ENCODE data around the gene PRRG2. TPM values are rescaled to one million over a fixed set of nuclear protein-coding genes. Genes with fewer than 3 reads are reported as not detected.

Gene PRRG2
- total RNA-seq, 1 donor from 2014 or later: 4.5 TPM

DNA sequence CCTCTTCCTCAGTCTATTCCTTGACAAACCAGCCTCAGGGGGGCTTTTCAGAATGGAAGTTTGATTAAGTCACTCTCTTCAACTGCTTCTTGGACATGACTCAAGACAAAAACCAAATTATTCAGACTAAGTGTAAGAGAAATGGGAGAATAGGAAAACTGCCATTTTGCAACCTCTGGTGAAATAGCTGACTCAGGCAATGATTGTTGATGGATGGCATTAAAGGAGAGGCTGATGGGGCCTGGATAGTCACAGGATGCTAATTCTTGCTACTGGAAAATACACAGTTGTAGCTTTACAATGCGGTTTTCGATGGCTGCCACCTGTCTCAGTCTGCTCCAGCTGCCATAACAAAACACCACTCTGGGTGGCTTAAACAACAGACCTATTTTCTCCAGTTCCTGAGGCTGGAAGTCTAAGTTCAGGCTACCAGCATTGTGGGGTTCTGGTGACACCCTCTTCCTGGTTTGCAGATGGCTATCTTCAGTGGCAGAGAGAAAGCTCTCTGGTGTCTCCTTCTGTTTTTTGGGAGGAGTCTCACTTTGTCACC lies 6.8 kb upstream of the PRRG2 start:
- DNase-seq (ENCODE audit: low read depth) (peak; percentile 30), FAIRE-seq (no peak)
- no peak overlapping the region for H3K4me3 ChIP-seq (ENCODE audit: low read depth, low read length)
- TF ChIP-seq, protein P1, sequence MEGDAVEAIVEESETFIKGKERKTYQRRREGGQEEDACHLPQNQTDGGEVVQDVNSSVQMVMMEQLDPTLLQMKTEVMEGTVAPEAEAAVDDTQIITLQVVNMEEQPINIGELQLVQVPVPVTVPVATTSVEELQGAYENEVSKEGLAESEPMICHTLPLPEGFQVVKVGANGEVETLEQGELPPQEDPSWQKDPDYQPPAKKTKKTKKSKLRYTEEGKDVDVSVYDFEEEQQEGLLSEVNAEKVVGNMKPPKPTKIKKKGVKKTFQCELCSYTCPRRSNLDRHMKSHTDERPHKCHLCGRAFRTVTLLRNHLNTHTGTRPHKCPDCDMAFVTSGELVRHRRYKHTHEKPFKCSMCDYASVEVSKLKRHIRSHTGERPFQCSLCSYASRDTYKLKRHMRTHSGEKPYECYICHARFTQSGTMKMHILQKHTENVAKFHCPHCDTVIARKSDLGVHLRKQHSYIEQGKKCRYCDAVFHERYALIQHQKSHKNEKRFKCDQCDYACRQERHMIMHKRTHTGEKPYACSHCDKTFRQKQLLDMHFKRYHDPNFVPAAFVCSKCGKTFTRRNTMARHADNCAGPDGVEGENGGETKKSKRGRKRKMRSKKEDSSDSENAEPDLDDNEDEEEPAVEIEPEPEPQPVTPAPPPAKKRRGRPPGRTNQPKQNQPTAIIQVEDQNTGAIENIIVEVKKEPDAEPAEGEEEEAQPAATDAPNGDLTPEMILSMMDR (IDR thresholded peaks at IDR 0.05; ENCODE audit: insufficient read depth, low read length, severe bottlenecking): no peak
- H3K27me3 ChIP-seq (ENCODE audit: control insufficient read depth, insufficient read depth, low read length): no peaks in the 10 kb centered on the region
- H3K36me3 ChIP-seq (ENCODE audit: control insufficient read depth, insufficient read depth, low read length): peaks cover 6% of the 10 kb centered on the region

DNA sequence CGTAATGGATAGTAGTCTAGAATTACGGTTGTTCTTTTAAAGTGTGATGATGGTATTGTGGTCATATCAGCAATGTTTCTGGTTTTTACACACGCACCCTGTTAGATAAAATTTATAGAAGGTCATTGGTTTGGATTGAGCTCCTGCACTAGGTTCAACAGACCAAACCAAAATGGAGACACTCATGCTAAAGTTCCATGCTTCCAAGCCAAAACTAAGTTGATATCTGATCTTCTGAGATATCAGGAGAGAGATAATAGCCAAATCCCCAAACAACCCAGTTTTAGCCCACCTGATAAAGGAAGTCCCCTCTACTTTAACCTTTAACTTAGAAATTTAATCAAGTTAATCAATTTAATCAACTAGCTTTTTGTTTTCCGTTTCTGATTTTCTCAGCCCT lies 1.9 kb upstream of the PRRG2 start:
- Histone ChIP-seq H3K36me3 (ENCODE audit: control insufficient read depth, insufficient read depth, low read length) (peaks cover 7% of the 10 kb centered on the region), H3K4me3 (ENCODE audit: low read depth, low read length) (no peak overlapping the region), H3K27me3 (ENCODE audit: control insufficient read depth, insufficient read depth, low read length) (no peaks in the 10 kb centered on the region)
- TF ChIP-seq, protein P1 (IDR thresholded peaks at IDR 0.05; ENCODE audit: insufficient read depth, low read length, severe bottlenecking): no peak
- DNase-seq (ENCODE audit: low read depth) (no peak), FAIRE-seq (no peak)

DNA sequence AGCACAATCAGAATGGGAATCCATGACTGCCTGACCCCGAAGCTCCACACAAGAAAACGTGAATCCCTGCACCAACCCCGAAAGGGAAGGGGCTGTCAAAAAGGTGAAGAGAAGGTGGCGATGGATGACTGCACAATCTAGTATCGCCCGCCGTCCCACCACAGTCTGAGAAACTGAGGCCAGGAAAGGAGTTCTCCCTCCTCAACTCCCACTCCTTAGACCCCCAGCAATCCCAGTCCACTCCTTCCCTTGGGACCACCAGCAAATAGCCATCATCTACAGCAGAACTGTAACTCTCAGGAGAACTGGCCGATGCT lies 1.2 kb upstream of the PRRG2 start:
- TF ChIP-seq, protein P1 (IDR thresholded peaks at IDR 0.05; ENCODE audit: insufficient read depth, low read length, severe bottlenecking): no peak
- peaks cover 7% of the 10 kb centered on the region for H3K36me3 ChIP-seq (ENCODE audit: control insufficient read depth, insufficient read depth, low read length)
- FAIRE-seq: no peak
- H3K4me3 ChIP-seq (ENCODE audit: low read depth, low read length): peak overlapping the region; percentile 69
- no peak for DNase-seq (ENCODE audit: low read depth)
- H3K27me3 ChIP-seq (ENCODE audit: control insufficient read depth, insufficient read depth, low read length): no peaks in the 10 kb centered on the region

DNA sequence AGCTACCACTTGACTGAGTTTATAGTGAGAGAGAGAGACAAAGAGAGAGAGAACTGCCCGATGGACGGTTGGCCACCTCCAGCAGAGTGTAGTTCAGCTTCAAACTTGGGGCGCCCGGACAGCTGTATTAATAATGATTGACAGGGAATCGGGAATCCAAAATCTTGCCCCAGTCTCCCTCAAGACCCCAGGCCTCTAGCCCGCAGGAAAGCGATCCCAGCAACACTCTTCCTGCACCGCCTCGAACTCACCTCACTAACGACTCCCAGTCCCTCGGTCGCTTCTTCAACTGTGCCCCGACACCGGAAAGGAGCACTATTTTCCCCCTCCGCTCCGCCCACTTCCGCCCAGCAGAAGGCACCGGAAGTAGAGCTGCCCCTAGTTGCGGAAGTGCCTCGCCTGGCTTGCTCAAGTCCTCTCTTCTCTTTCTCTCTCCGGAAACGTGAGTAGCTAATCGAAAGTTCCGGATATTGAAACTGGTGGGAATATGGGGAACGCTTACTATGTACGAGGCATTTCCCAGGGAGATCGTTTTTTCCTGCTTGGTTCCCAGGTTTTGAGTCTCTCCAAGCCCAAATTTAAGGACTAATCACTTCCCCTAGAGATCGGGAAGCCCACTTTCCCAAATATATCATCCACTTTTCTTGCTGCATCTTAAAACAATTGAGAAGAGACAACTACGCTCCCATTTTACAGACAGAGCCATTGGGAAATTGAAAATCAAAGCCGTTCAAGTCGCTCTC lies 681 bp upstream of the PRRG2 start, which contains the start of gene NOSIP:
Gene NOSIP, minus strand, starts transcription at position 293 of the 743 bp plus-strand sequence. CDS start 19,865 bp downstream, outside the sequence.
- peak within 1 kb of the TSS; percentile 69 for H3K4me3 ChIP-seq (ENCODE audit: low read depth, low read length)
- TF ChIP-seq, protein P1 (IDR thresholded peaks at IDR 0.05; ENCODE audit: insufficient read depth, low read length, severe bottlenecking): no peak
- no peak for FAIRE-seq
- peaks cover 6% of the 10 kb centered on the region for H3K36me3 ChIP-seq (ENCODE audit: control insufficient read depth, insufficient read depth, low read length)
- no peaks in the 10 kb centered on the region for H3K27me3 ChIP-seq (ENCODE audit: control insufficient read depth, insufficient read depth, low read length)
- peak; percentile 90 for DNase-seq (ENCODE audit: low read depth)

DNA sequence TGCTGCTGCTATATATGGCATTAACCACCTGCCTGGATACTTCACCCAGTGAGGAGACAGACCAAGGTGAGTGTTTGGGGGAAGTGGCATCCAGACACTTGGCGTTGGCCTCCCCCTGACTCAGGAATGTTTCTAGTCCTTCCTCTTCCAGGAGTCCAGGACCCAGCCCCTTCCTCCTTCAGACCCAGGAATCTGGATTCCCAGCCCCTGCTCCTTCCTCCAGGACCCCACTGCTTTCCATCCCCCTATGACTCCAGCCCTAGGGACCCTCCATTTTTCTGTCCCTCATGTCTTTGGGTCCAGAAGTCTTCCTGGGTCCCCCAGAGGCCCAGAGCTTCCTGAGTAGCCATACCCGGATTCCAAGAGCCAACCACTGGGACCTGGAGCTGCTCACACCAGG lies 2.1 kb downstream of the PRRG2 start:
- no peak for DNase-seq (ENCODE audit: low read depth)
- no peak for FAIRE-seq
- Histone ChIP-seq H3K4me3 (ENCODE audit: low read depth, low read length) (no peak overlapping the region), H3K27me3 (ENCODE audit: control insufficient read depth, insufficient read depth, low read length) (no peaks in the 10 kb centered on the region), H3K36me3 (ENCODE audit: control insufficient read depth, insufficient read depth, low read length) (peaks cover 2% of the 10 kb centered on the region)
- TF ChIP-seq, protein P1 (IDR thresholded peaks at IDR 0.05; ENCODE audit: insufficient read depth, low read length, severe bottlenecking): no peak
